HCT116 (cell line): ENCODE results near the gene ADD1. TPM values are rescaled to one million over a fixed set of nuclear protein-coding genes. Genes with fewer than 3 reads are reported as not detected.

Experiments used
- ATAC-seq: fragments of 200-7000 bp; cut with Tn5 transposase; 2 replicates; pipeline ENCODE4 v1.9.1; 2020; ENCODE audit warnings: mild to moderate bottlenecking, moderate library complexity
- BruUV-seq: library from RNA; stranded (reverse); fragments of 400-500 nt; replicated peaks from 2 replicates; lab custom pipeline; 2021; lab: Mats Ljungman, UMichigan
- CTCF ChIA-PET: fragments of 300-600 bp; sonication (Branson Sonifier 250); formaldehyde crosslinking; loops from one replicate; lab custom pipeline; 2021; ENCODE audit warnings: antibody characterized with exemption; lab: Charles Lee
- POLR2A ChIA-PET: fragments of 300-600, 350-600 bp; sonication (Branson Sonifier 250); formaldehyde crosslinking; loops from one replicate; lab custom pipeline; 2021; ENCODE audit warnings: antibody characterized with exemption; lab: Charles Lee
- RAD21 ChIA-PET, 2 experiments: fragments of 300-600 bp; sonication (Branson Sonifier 250); formaldehyde crosslinking; loops; one replicate each; lab custom pipeline; 2023; ENCODE audit warnings: low total read pairs in 2 of 2; ENCODE audit not compliant: uncharacterized antibody in 2 of 2, unreplicated experiment in 2 of 2, low non-redundant PET in 1 of 2; lab: Charles Lee
- DNase-seq: peaks from one replicate; pipeline ENCODE4 v3.0.0-alpha.2; 2010; ENCODE audit warnings: low read depth, low spot score
- H2AFZ ChIP-seq: fragments of 200-600 bp; shearing (Covaris generic), sonication (generic); 2 replicates; pipeline ENCODE4 v1.6.1; 2017; ENCODE audit warnings: low read depth, mixed run types, mixed read lengths, antibody characterized with exemption, low read length; ENCODE audit not compliant: poor library complexity, severe bottlenecking
- H3K27ac ChIP-seq: 2 replicates; pipeline ENCODE4 v1.5.1; 2012; ENCODE audit warnings: low read depth, low read length
- H3K27me3 ChIP-seq: fragments of 200-600 bp; sonication (generic); 2 replicates; pipeline ENCODE4 v1.6.1; 2016; ENCODE audit warnings: mixed run types, low read length, mixed read lengths; ENCODE audit not compliant: insufficient read depth
- H3K36me3 ChIP-seq, 2 experiments: fragments of 200-500 bp in 1 of 2; fragments of 200-600 bp in 1 of 2; sonication (Bioruptor generic) in 1 of 2; sonication (generic) in 1 of 2; 2 replicates each; pipeline versions ENCODE4 v1.5.1 to v1.6.1; 2014 to 2016; ENCODE audit warnings: low read length in 2 of 2, inconsistent platforms in 1 of 2, mixed read lengths in 1 of 2, mixed run types in 1 of 2; ENCODE audit not compliant: insufficient read depth in 2 of 2, control insufficient read depth in 1 of 2
- H3K4me1 ChIP-seq, 2 experiments: fragments of 200-600 bp in 1 of 2; sonication (generic) in 1 of 2; 2 replicates each; pipeline versions ENCODE4 v1.5.1 to v1.6.1; 2012 to 2017; ENCODE audit warnings: low read length in 2 of 2, inconsistent platforms in 1 of 2, mild to moderate bottlenecking in 1 of 2, mixed read lengths in 1 of 2, mixed run types in 1 of 2, moderate library complexity in 1 of 2; ENCODE audit not compliant: insufficient read depth in 2 of 2, control insufficient read depth in 1 of 2
- H3K4me2 ChIP-seq: fragments of 200-600 bp; sonication (generic); 2 replicates; pipeline ENCODE4 v1.6.1; 2017; ENCODE audit warnings: mixed run types, low read length, mixed read lengths
- H3K4me3 ChIP-seq, 2 experiments: fragments of 200-600 bp in 1 of 2; sonication (generic) in 1 of 2; replicated peaks in 1 of 2; 2 replicates each; pipeline ENCODE4 v1.5.1; 2011 to 2016; ENCODE audit warnings: low read length in 2 of 2, control low read depth in 1 of 2, low read depth in 1 of 2, mild to moderate bottlenecking in 1 of 2, mixed read lengths in 1 of 2, mixed run types in 1 of 2
- H3K79me2 ChIP-seq: fragments of 200-600 bp; sonication (generic); 2 replicates; pipeline ENCODE4 v1.6.1; 2017; ENCODE audit warnings: mild to moderate bottlenecking, mixed run types, low read length, moderate library complexity, mixed read lengths; ENCODE audit not compliant: insufficient read depth
- H3K9ac ChIP-seq: fragments of 200-600 bp; sonication (generic); 2 replicates; pipeline ENCODE4 v1.6.1; 2016; ENCODE audit warnings: low read length, mixed read lengths
- H3K9me2 ChIP-seq: fragments of 200-600 bp; sonication (generic), shearing (Covaris generic); 2 replicates; pipeline ENCODE4 v1.6.1; 2017; ENCODE audit warnings: mixed run types, mild to moderate bottlenecking, moderate library complexity; ENCODE audit not compliant: insufficient read depth
- H3K9me3 ChIP-seq, 2 experiments: fragments of 200-500 bp in 1 of 2; fragments of 200-600 bp in 1 of 2; sonication (Bioruptor generic) in 1 of 2; sonication (generic) in 1 of 2; 2 replicates each; pipeline ENCODE4 v1.6.1; 2014 to 2017; ENCODE audit warnings: low read length in 2 of 2, mixed read lengths in 2 of 2, inconsistent platforms in 1 of 2, low read depth in 1 of 2, mild to moderate bottlenecking in 1 of 2, mixed run types in 1 of 2, moderate library complexity in 1 of 2; ENCODE audit not compliant: control insufficient read depth in 1 of 2, insufficient read depth in 1 of 2
- H4K20me1 ChIP-seq: fragments of 200-600 bp; sonication (generic), shearing (Covaris generic); 2 replicates; pipeline ENCODE4 v1.6.1; 2017; ENCODE audit warnings: mixed run types, mild to moderate bottlenecking, moderate library complexity; ENCODE audit not compliant: insufficient read depth
- ELF1 ChIP-seq: IDR thresholded peaks from 2 replicates; pipeline ENCODE4 v1.6.1; 2012; ENCODE audit warnings: low read depth, borderline replicate concordance
- EZH2 ChIP-seq: fragments of 200-600 bp; sonication (generic); IDR thresholded peaks from 2 replicates; pipeline ENCODE4 v1.6.1; 2017; ENCODE audit warnings: antibody characterized with exemption, mixed run types
- POLR2AphosphoS5 ChIP-seq: IDR thresholded peaks from 2 replicates; pipeline ENCODE4 v1.6.1; 2011; ENCODE audit warnings: mild to moderate bottlenecking, low read depth, low read length, moderate library complexity
- RAD21 ChIP-seq: IDR thresholded peaks from 2 replicates; pipeline ENCODE4 v1.6.1; 2012; ENCODE audit warnings: low read depth, mild to moderate bottlenecking
- REST ChIP-seq: IDR thresholded peaks from 2 replicates; pipeline ENCODE4 v1.6.1; 2012; ENCODE audit warnings: low read depth
- SIN3A ChIP-seq: IDR thresholded peaks from 2 replicates; pipeline ENCODE4 v1.6.1; 2012; ENCODE audit warnings: low read depth
- intact Hi-C: fragments of 100-400 bp; cut with micrococcal nuclease; formaldehyde crosslinking; loops from 2 replicates; pipeline ENCODE4 v1.10.0; 2022
- total RNA-seq: library from RNA; stranded (reverse); gene quantifications from one replicate; pipeline ENCODE4 v1.2.1, GENCODE V29; 2021; ENCODE audit not compliant: unreplicated experiment
- TF ChIP-seq, protein P1 (sequence below): IDR thresholded peaks from 2 replicates; pipeline ENCODE4 v1.6.1; 2012

Gene ADD1
- total RNA-seq, 1 experiment from 2014 or later: 139 TPM

- no peaks in the 10 kb centered on the region for H3K27me3 ChIP-seq
- ChIA-PET POLR2A (interaction anchor here (0.9 kb wide), 1 partner anchor 8 kb away, joined by 3 read pairs; no protein-coding TSS in a partner anchor), CTCF (interaction anchor here (2.8 kb wide), 1 partner anchor 11 kb away, joined by 7 read pairs; no protein-coding TSS in a partner anchor), RAD21 (no interaction called here)
- H3K4me3 ChIP-seq: no peak overlapping the region
- no peaks in the 10 kb centered on the region for H3K9me2 ChIP-seq
- BruUV-seq: no TSS peak
- ATAC-seq (no peak), DNase-seq (no peak)
- intact Hi-C loops: no loop called here
- peaks cover 42% of the 10 kb centered on the region for H3K79me2 ChIP-seq
- peaks cover 0 to 4% of the 10 kb centered on the region in 2 experiments; a peak in 1 of 4 replicates for H3K4me1 ChIP-seq
- H3K9me3 ChIP-seq: no peaks in the 10 kb centered on the region
- H2AFZ ChIP-seq: no peak overlapping the region
- no peaks in the 10 kb centered on the region; the same call in 1 of the 2 replicates for H4K20me1 ChIP-seq
- TF ChIP-seq REST (no peak), RAD21 (no peak), SIN3A (no peak), ELF1 (no peak), EZH2 (no peak), POLR2AphosphoS5 (no peak)
- TF ChIP-seq, protein P1, sequence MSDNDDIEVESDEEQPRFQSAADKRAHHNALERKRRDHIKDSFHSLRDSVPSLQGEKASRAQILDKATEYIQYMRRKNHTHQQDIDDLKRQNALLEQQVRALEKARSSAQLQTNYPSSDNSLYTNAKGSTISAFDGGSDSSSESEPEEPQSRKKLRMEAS: no peak
- H3K36me3 ChIP-seq: peaks cover 69 to 91% of the 10 kb centered on the region in 2 experiments
- no peak overlapping the region for H3K9ac ChIP-seq
- no peak overlapping the region for H3K4me2 ChIP-seq
- no peak overlapping the region; the same call in 1 of the 2 replicates for H3K27ac ChIP-seq
Observed at GRCh38 chr4:2943364-2944090, 99.9 kb downstream of the ADD1 start.
